ENCODE data around the gene ZBED6. TPM values are rescaled to one million over a fixed set of nuclear protein-coding genes. Genes with fewer than 3 reads are reported as not detected.

The ZBED6 gene
- total and polyA plus RNA-seq, 8 donors, result 1.1 to 20.2 (median 8.8) TPM

DNA sequence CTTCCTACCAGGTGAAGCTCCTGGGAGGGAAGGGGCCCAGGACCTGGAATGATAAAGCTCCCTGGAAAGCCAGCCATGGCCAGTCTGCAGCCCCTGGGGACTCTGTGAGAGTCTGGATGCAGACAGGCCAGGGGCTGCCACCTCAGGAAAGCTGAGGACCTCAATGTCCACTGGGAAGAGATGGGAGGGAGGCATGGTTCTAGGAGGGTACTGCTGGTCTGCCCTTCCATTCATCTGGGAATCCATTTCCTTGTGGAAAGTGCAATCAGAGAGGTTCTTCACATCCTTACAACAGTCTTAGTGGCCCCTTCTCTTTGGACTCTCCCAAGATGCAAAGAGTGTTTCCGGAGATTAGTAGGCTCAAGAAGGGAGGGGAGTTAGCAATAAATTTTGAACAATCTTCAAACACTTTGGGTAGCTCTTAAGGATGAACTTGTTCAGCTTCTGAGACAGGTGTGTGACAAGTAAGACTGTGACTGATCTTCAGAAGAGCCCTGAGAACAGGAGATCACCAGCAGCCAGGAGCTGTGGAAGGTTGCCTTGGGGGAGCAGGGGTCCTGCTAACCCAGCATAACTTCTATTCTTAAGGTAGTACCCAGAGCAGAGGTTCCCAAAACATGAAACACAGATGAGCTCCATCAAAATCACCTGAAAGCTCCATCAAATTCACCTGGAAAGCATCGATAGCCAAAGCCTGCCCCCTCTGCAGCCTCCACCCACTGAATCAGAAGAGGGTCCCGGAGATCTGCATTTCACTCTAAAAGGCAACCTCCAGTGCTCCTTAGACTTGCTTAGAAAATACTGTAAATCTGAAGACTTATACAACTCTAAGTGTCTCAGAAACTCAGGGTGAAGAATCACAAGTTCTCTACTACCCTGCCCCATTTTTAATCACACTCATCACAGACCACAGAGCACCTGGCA is 31.1 kb upstream of the ZBED6 start:
- Histone ChIP-seq H3K27me3 (no peaks in the 10 kb centered on the region), H3K9me3 (no peaks in the 10 kb centered on the region), H3K4me3 (no peak overlapping the region), H3K27ac (no peak overlapping the region), H3K4me1 (no peaks in the 10 kb centered on the region), H3K36me3 (no peaks in the 10 kb centered on the region)
- intact Hi-C loops (cut with DNase I), result no loop called here
- 67 to 71% methylated on average over 3 of the region's 3 CpGs for WGBS, 2 donors
- TF ChIP-seq, protein P1, sequence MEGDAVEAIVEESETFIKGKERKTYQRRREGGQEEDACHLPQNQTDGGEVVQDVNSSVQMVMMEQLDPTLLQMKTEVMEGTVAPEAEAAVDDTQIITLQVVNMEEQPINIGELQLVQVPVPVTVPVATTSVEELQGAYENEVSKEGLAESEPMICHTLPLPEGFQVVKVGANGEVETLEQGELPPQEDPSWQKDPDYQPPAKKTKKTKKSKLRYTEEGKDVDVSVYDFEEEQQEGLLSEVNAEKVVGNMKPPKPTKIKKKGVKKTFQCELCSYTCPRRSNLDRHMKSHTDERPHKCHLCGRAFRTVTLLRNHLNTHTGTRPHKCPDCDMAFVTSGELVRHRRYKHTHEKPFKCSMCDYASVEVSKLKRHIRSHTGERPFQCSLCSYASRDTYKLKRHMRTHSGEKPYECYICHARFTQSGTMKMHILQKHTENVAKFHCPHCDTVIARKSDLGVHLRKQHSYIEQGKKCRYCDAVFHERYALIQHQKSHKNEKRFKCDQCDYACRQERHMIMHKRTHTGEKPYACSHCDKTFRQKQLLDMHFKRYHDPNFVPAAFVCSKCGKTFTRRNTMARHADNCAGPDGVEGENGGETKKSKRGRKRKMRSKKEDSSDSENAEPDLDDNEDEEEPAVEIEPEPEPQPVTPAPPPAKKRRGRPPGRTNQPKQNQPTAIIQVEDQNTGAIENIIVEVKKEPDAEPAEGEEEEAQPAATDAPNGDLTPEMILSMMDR (IDR thresholded peaks at IDR 0.05), result no peak
- ATAC-seq (no peak), FAIRE-seq (no peak), DNase-seq (no peak)

DNA sequence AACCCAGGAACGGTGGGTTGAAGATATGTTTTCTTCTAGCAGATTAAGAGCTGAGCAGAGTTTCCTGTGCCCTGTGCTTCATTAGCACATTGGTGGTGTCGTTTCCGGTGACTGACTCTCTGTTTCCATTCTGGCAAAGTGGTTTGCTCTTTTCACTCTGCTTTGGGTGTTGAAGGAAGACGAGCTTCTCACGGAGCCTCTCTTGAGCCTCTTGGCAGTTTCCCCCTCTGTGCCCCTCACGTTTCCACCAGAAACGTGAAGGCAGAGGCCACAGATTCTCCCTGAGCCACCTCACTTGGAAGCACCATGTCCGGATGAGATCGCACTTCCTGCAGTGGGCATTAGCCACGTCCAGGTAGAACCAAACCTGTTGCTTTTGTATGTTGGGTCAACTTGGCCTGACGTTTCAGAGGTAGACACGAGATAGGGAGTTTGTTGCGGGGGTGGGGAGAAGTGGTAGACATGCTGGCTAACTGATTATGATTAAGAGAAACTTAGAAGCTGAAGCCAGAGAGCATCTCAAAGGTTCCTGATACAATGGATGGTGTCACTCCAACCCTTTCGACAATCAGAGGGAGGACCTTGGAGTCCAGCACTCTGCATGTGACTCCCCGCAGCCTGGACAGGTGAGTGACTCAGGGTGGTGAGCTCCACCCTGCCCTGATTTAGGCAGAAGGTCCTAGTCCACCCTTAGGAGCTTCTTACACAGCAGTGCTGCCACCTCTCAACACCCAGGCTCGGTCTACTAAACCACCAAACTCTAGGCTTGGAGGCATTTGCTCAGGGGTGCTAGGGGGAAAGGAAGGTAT is 30.2 kb upstream of the ZBED6 start, which contains the start of gene LAX1:
LAX1 (plus strand) TSS at position 155 of the 809 bp plus-strand sequence; CDS start at position 538, 383 bp downstream.
- intact Hi-C loops (cut with DNase I), result no loop called here
- H3K27ac ChIP-seq, result no peak within 1 kb of the TSS
- no peaks in the 10 kb centered on the region for H3K36me3 ChIP-seq
- TF ChIP-seq, protein P1 (IDR thresholded peaks at IDR 0.05), result no peak
- ATAC-seq (no peak), DNase-seq (no peak), FAIRE-seq (no peak)
- H3K4me3 ChIP-seq, result no peak within 1 kb of the TSS
- H3K27me3 ChIP-seq, result no peaks in the 10 kb centered on the region
- WGBS, 2 donors, result 59 to 63% methylated on average over 16 of the region's 16 CpGs
- no peaks in the 10 kb centered on the region for H3K9me3 ChIP-seq
- no peaks in the 10 kb centered on the region for H3K4me1 ChIP-seq

DNA sequence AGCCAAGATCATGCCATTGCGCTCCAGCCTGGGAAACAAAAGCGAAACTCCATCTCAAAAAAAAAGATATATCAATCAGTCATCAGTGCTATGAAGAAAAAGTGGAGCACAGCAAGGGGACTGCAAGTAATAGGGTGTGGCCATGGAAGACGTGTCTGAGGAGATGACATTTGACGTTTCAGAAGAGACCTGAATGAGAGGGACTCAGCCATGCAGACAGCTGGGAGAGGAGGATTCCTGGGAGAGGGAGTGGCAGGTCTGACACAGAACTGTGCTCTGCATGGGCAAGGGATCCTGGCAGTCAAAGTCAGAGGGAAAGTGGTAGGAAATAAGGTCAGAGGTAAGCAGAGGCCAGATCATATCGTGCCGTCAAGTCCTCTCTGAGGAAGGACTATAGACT is 27.2 kb upstream of the ZBED6 start:
- FAIRE-seq, result no peak
- no peaks in the 10 kb centered on the region for H3K9me3 ChIP-seq

DNA sequence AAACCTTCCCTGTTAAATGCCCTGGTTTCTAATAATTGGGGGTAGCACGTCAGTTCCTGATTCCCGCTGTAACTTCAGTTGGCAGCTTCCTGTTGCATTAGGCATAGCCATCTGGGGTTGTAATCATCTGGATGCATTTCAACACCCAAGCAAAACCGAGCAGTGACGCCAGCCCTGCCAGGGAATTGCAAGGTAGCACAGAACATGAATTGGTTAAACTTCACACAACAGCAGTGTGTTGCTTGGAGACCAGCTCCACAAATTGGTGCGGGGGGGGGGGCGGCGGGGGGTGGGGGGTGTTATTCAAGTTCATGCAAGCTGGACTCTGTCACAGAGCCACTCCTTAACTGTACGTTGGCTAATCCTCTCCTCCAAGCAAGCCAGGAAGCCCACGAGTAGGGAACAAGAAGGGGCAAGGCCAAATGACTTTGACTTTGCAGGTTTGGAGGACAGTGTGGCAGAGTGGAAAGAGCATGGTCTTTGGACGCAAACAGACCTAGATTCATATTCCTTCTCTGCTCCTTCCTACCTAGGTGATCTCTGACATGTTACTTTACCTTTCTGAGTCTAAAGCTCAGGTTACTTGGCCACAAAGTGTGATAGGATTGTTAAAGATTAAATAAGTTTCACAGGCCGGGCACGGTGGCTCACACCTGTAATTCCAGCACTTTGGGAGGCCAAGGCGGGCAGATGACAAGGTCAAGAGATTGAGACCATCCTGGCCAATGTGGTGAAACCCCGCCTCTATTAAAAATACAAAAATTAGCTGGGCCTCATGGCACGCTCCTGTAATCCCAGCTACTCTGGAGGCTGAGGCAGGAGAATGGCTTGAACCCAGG is 25.7 kb upstream of the ZBED6 start:
- no peaks in the 10 kb centered on the region for H3K27me3 ChIP-seq
- H3K27ac ChIP-seq, result peak overlapping the region; percentile 57 to 77 (median 72)
- no peaks in the 10 kb centered on the region for H3K36me3 ChIP-seq
- no peaks in the 10 kb centered on the region for H3K9me3 ChIP-seq
- peak; percentile 94 to 98 (median 96) for ATAC-seq
- FAIRE-seq, result no peak
- WGBS, 2 donors, result 22 to 24% methylated on average over 15 of the region's 15 CpGs
- TF ChIP-seq, protein P1 (IDR thresholded peaks at IDR 0.05), result no peak
- no peaks in the 10 kb centered on the region for H3K4me1 ChIP-seq
- peak overlapping the region in 2 of 4 donors; percentile 18 to 22 for H3K4me3 ChIP-seq
- peak; percentile 69 to 90 (median 87) for DNase-seq
- intact Hi-C loops (cut with DNase I), result no loop called here

More for the DNA sequence above, 27.2 kb upstream of the ZBED6 start:
- intact Hi-C loops (cut with DNase I), result no loop called here
- no peak for ATAC-seq
- Histone ChIP-seq H3K4me1 (no peaks in the 10 kb centered on the region), H3K27ac (no peak overlapping the region), H3K4me3 (no peak overlapping the region), H3K36me3 (no peaks in the 10 kb centered on the region), H3K27me3 (no peaks in the 10 kb centered on the region)
- DNase-seq, result no peak
- TF ChIP-seq, protein P1 (IDR thresholded peaks at IDR 0.05), result no peak
- 83 to 91% methylated on average over 6 of the region's 6 CpGs for WGBS, 2 donors

Measured in pancreas (tissue), 10 donors.